Measurements from ENCODE around the gene QPCTL. TPM values are rescaled to one million over a fixed set of nuclear protein-coding genes. Genes with fewer than 3 reads are reported as not detected.

The QPCTL gene
- total RNA-seq, 1 experiment from 2014 or later, result 13.7 TPM

GRCh38 chr19:45660636-45661035 lies 31.8 kb upstream of the QPCTL start:
- no peak overlapping the region for H3K9ac ChIP-seq (ENCODE audit: extremely low read depth, insufficient read length, low read length)
- no peak for DNase-seq

More at GRCh38 chr19:45660636-45661035, 31.8 kb upstream of the QPCTL start:
- H3K18ac ChIP-seq (ENCODE audit: insufficient read length, low read depth, low read length), result no peak overlapping the region
- H3K14ac ChIP-seq (ENCODE audit: insufficient read depth, low read length), result no peak overlapping the region
- H4K20me1 ChIP-seq (ENCODE audit: control insufficient read depth, insufficient read depth, insufficient read length), result no peaks in the 10 kb centered on the region
- TF ChIP-seq, protein P1, sequence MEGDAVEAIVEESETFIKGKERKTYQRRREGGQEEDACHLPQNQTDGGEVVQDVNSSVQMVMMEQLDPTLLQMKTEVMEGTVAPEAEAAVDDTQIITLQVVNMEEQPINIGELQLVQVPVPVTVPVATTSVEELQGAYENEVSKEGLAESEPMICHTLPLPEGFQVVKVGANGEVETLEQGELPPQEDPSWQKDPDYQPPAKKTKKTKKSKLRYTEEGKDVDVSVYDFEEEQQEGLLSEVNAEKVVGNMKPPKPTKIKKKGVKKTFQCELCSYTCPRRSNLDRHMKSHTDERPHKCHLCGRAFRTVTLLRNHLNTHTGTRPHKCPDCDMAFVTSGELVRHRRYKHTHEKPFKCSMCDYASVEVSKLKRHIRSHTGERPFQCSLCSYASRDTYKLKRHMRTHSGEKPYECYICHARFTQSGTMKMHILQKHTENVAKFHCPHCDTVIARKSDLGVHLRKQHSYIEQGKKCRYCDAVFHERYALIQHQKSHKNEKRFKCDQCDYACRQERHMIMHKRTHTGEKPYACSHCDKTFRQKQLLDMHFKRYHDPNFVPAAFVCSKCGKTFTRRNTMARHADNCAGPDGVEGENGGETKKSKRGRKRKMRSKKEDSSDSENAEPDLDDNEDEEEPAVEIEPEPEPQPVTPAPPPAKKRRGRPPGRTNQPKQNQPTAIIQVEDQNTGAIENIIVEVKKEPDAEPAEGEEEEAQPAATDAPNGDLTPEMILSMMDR (conservative IDR thresholded peaks at IDR 0.05), result no peak
- peaks cover 0 to 3% of the 10 kb centered on the region in 2 experiments; a peak in 1 of 5 replicates for H3K9me3 Mint-ChIP-seq
- H3K9me3 ChIP-seq (ENCODE audit: control insufficient read depth, low read depth, low read length), result no peaks in the 10 kb centered on the region
- H3K23ac ChIP-seq (ENCODE audit: insufficient read length, low read depth, low read length), result no peak overlapping the region
- H3T11ph ChIP-seq (ENCODE audit: low read length), result no peak overlapping the region
- peaks cover 0 to 12% of the 10 kb centered on the region in 2 experiments; a peak in 2 of 4 replicates for H3K4me1 Mint-ChIP-seq
- H2BK15ac ChIP-seq (ENCODE audit: low read depth, low read length), result no peak overlapping the region
- no peak overlapping the region; a peak in 1 of 7 replicates for H3K27ac Mint-ChIP-seq
- no peaks in the 10 kb centered on the region for H3K79me1 ChIP-seq (ENCODE audit: insufficient read depth, low read depth, low read length, poor library complexity, severe bottlenecking)
- no peak overlapping the region for H2AK5ac ChIP-seq (ENCODE audit: insufficient read length, low read length)
- no peak overlapping the region for H4K8ac ChIP-seq (replicated peaks; ENCODE audit: insufficient read length, low read depth, low read length)
- no peak overlapping the region for H4K91ac ChIP-seq (ENCODE audit: insufficient read length, low read depth, low read length)
- H3K4me2 ChIP-seq (ENCODE audit: insufficient read depth, insufficient read length, low read length), result no peak overlapping the region
- no peaks in the 10 kb centered on the region for H3K4me1 ChIP-seq (ENCODE audit: insufficient read depth, low read length)
- no peaks in the 10 kb centered on the region for H3K23me2 ChIP-seq (ENCODE audit: insufficient read length, low read depth, low read length, poor library complexity, severe bottlenecking)
- peaks cover 25% of the 10 kb centered on the region for H3K27me3 Mint-ChIP-seq (ENCODE audit: low read depth)
- no peaks in the 10 kb centered on the region for H3K79me2 ChIP-seq (ENCODE audit: insufficient read depth, low read length)
- no peak overlapping the region for H3K56ac ChIP-seq (ENCODE audit: insufficient read length, low read depth, low read length)
- H2BK20ac ChIP-seq (ENCODE audit: low read depth, low read length, poor library complexity, severe bottlenecking), result no peak overlapping the region
- H3K4ac ChIP-seq (ENCODE audit: low read depth, low read length), result no peak overlapping the region
- no peaks in the 10 kb centered on the region for H3K27me3 ChIP-seq (ENCODE audit: insufficient read depth, low read length)
- no CpG with 5 or more reads among the region's 8 CpGs for WGBS (ENCODE audit: extremely low coverage, insufficient read length, low lambda C conversion rate)
- no peaks in the 10 kb centered on the region for H3K36me3 Mint-ChIP-seq (ENCODE audit: insufficient read depth in 1 of 3, low read depth in 3 of 3)
- H2BK120ac ChIP-seq (ENCODE audit: low read depth, low read length, poor library complexity, severe bottlenecking), result no peak overlapping the region
- H3K4me3 Mint-ChIP-seq, result no peak overlapping the region
- H2BK12ac ChIP-seq (ENCODE audit: insufficient read length, low read depth, low read length), result no peak overlapping the region
- H2BK5ac ChIP-seq (ENCODE audit: insufficient read length, low read length), result no peak overlapping the region
- H4K5ac ChIP-seq (ENCODE audit: insufficient read length, low read depth, low read length), result no peak overlapping the region
- H2AFZ ChIP-seq (ENCODE audit: low read length), result no peak overlapping the region
- no peak overlapping the region for H3K27ac ChIP-seq (ENCODE audit: insufficient read length, low read depth, low read length)
